HG03097 (cell line): ENCODE measurements around the gene ADIPOR1.

Experiments
- ATAC-seq: cut with Tn5 transposase; IDR thresholded peaks from one replicate; pipeline ENCODE4 v1.9.1; 2021; ENCODE audit not compliant: unreplicated experiment, low FRiP score

ADIPOR1 gene

GRCh38 chr1:202972046-202972445 lies 13.9 kb upstream of the ADIPOR1 start:
- ATAC-seq = no peak

- ATAC-seq = no peak
These were observed 10.8 kb upstream of the ADIPOR1 start for GRCh38 chr1:202968895-202969295.

- no peak for ATAC-seq
These were observed 10.2 kb upstream of the ADIPOR1 start for GRCh38 chr1:202968351-202968750.

- ATAC-seq = no peak
These were observed 9.7 kb upstream of the ADIPOR1 start for GRCh38 chr1:202967684-202968281.

- ATAC-seq = no peak
These were observed 8.1 kb upstream of the ADIPOR1 start for GRCh38 chr1:202966006-202966898.

- no peak for ATAC-seq
These were observed 7.3 kb upstream of the ADIPOR1 start for GRCh38 chr1:202965422-202965821.

GRCh38 chr1:202964791-202965410 lies 6.8 kb upstream of the ADIPOR1 start:
- ATAC-seq = no peak

- no peak for ATAC-seq
These were observed 3.2 kb upstream of the ADIPOR1 start for GRCh38 chr1:202961220-202961880.

- no peak for ATAC-seq
These were observed 1.1 kb upstream of the ADIPOR1 start for GRCh38 chr1:202959276-202959620.

GRCh38 chr1:202958544-202959275 lies 598 bp upstream of the ADIPOR1 start:
- ATAC-seq = no peak

GRCh38 chr1:202956969-202957368 lies 1.1 kb downstream of the ADIPOR1 start:
- no peak for ATAC-seq

GRCh38 chr1:202954057-202954745 lies 3.9 kb downstream of the ADIPOR1 start:
- ATAC-seq = no peak

- no peak for ATAC-seq
These were observed 4.7 kb downstream of the ADIPOR1 start for GRCh38 chr1:202953392-202953791.

GRCh38 chr1:202952818-202953217 lies 5.3 kb downstream of the ADIPOR1 start:
- no peak for ATAC-seq

GRCh38 chr1:202952099-202952498 lies 6.0 kb downstream of the ADIPOR1 start:
- no peak for ATAC-seq

GRCh38 chr1:202951437-202951836 lies 6.7 kb downstream of the ADIPOR1 start:
- ATAC-seq = no peak

GRCh38 chr1:202945483-202945882 lies 12.6 kb downstream of the ADIPOR1 start:
- no peak for ATAC-seq

GRCh38 chr1:202944438-202944921 lies 13.6 kb downstream of the ADIPOR1 start:
- ATAC-seq = no peak

- ATAC-seq = no peak
These were observed 15.7 kb downstream of the ADIPOR1 start for GRCh38 chr1:202942426-202942825.

GRCh38 chr1:202941372-202941771 lies 16.7 kb downstream of the ADIPOR1 start:
- ATAC-seq = no peak
